ENCODE results near the gene GPAM.

Gene GPAM

GRCh38 chr10:112195224-112195623, 11.7 kb upstream of the GPAM start:
- Histone ChIP-seq H3K27me3 (ENCODE audit: control insufficient read depth, insufficient read depth, low read length) (no peaks in the 10 kb centered on the region), H3K9ac (ENCODE audit: low read length) (no peak overlapping the region), H3K4me3 (ENCODE audit: low read length) (no peak overlapping the region), H3K9me3 (ENCODE audit: control insufficient read depth, low read length) (no peaks in the 10 kb centered on the region), H3K36me3 (ENCODE audit: control insufficient read depth, insufficient read depth, low read length) (no peaks in the 10 kb centered on the region), H3K4me1 (ENCODE audit: control insufficient read depth, insufficient read depth, low read length) (no peaks in the 10 kb centered on the region)

GRCh38 chr10:112191791-112192190, 8.2 kb upstream of the GPAM start:
- Histone ChIP-seq H3K4me3 (ENCODE audit: low read length) (no peak overlapping the region), H3K36me3 (ENCODE audit: control insufficient read depth, insufficient read depth, low read length) (no peaks in the 10 kb centered on the region), H3K9me3 (ENCODE audit: control insufficient read depth, low read length) (no peaks in the 10 kb centered on the region), H3K27me3 (ENCODE audit: control insufficient read depth, insufficient read depth, low read length) (no peaks in the 10 kb centered on the region), H3K4me1 (ENCODE audit: control insufficient read depth, insufficient read depth, low read length) (no peaks in the 10 kb centered on the region), H3K9ac (ENCODE audit: low read length) (no peak overlapping the region)

- no peaks in the 10 kb centered on the region for H3K27me3 ChIP-seq (ENCODE audit: control insufficient read depth, insufficient read depth, low read length)
- no peaks in the 10 kb centered on the region for H3K9me3 ChIP-seq (ENCODE audit: control insufficient read depth, low read length)
- no peak overlapping the region for H3K4me3 ChIP-seq (ENCODE audit: low read length)
- no peaks in the 10 kb centered on the region for H3K4me1 ChIP-seq (ENCODE audit: control insufficient read depth, insufficient read depth, low read length)
- H3K9ac ChIP-seq (ENCODE audit: low read length) = no peak overlapping the region
- H3K36me3 ChIP-seq (ENCODE audit: control insufficient read depth, insufficient read depth, low read length) = no peaks in the 10 kb centered on the region
These were observed 7.6 kb upstream of the GPAM start for GRCh38 chr10:112191041-112191590.

GRCh38 chr10:112189465-112189864, 5.9 kb upstream of the GPAM start:
- Histone ChIP-seq H3K4me3 (ENCODE audit: low read length) (no peak overlapping the region), H3K27me3 (ENCODE audit: control insufficient read depth, insufficient read depth, low read length) (no peaks in the 10 kb centered on the region), H3K36me3 (ENCODE audit: control insufficient read depth, insufficient read depth, low read length) (no peaks in the 10 kb centered on the region), H3K9me3 (ENCODE audit: control insufficient read depth, low read length) (no peaks in the 10 kb centered on the region), H3K4me1 (ENCODE audit: control insufficient read depth, insufficient read depth, low read length) (no peaks in the 10 kb centered on the region), H3K9ac (ENCODE audit: low read length) (no peak overlapping the region)

- H3K4me1 ChIP-seq (ENCODE audit: control insufficient read depth, insufficient read depth, low read length) = no peaks in the 10 kb centered on the region
- no peak overlapping the region for H3K9ac ChIP-seq (ENCODE audit: low read length)
- no peaks in the 10 kb centered on the region for H3K9me3 ChIP-seq (ENCODE audit: control insufficient read depth, low read length)
- no peaks in the 10 kb centered on the region for H3K27me3 ChIP-seq (ENCODE audit: control insufficient read depth, insufficient read depth, low read length)
- H3K4me3 ChIP-seq (ENCODE audit: low read length) = no peak overlapping the region
- H3K36me3 ChIP-seq (ENCODE audit: control insufficient read depth, insufficient read depth, low read length) = no peaks in the 10 kb centered on the region
These were observed 4.0 kb upstream of the GPAM start for GRCh38 chr10:112187527-112187926.

- Histone ChIP-seq H3K4me3 (ENCODE audit: low read length) (no peak overlapping the region), H3K36me3 (ENCODE audit: control insufficient read depth, insufficient read depth, low read length) (no peaks in the 10 kb centered on the region), H3K4me1 (ENCODE audit: control insufficient read depth, insufficient read depth, low read length) (no peaks in the 10 kb centered on the region), H3K27me3 (ENCODE audit: control insufficient read depth, insufficient read depth, low read length) (no peaks in the 10 kb centered on the region), H3K9me3 (ENCODE audit: control insufficient read depth, low read length) (no peaks in the 10 kb centered on the region), H3K9ac (ENCODE audit: low read length) (no peak overlapping the region)
These were observed 2.4 kb upstream of the GPAM start for GRCh38 chr10:112185959-112186358.

- peak overlapping the region; percentile 78 for H3K9ac ChIP-seq (ENCODE audit: low read length)
- H3K9me3 ChIP-seq (ENCODE audit: control insufficient read depth, low read length) = no peaks in the 10 kb centered on the region
- no peaks in the 10 kb centered on the region for H3K27me3 ChIP-seq (ENCODE audit: control insufficient read depth, insufficient read depth, low read length)
- H3K4me1 ChIP-seq (ENCODE audit: control insufficient read depth, insufficient read depth, low read length) = no peaks in the 10 kb centered on the region
- H3K4me3 ChIP-seq (ENCODE audit: low read length) = peak overlapping the region; percentile 77
- no peaks in the 10 kb centered on the region for H3K36me3 ChIP-seq (ENCODE audit: control insufficient read depth, insufficient read depth, low read length)
These were observed 814 bp upstream of the GPAM start for GRCh38 chr10:112184379-112184778.

GRCh38 chr10:112184052-112184371, 447 bp upstream of the GPAM start:
- Histone ChIP-seq H3K9ac (ENCODE audit: low read length) (peak overlapping the region; percentile 78), H3K4me1 (ENCODE audit: control insufficient read depth, insufficient read depth, low read length) (no peaks in the 10 kb centered on the region), H3K9me3 (ENCODE audit: control insufficient read depth, low read length) (no peaks in the 10 kb centered on the region), H3K36me3 (ENCODE audit: control insufficient read depth, insufficient read depth, low read length) (no peaks in the 10 kb centered on the region), H3K4me3 (ENCODE audit: low read length) (peak overlapping the region; percentile 77), H3K27me3 (ENCODE audit: control insufficient read depth, insufficient read depth, low read length) (no peaks in the 10 kb centered on the region)

- no peaks in the 10 kb centered on the region for H3K27me3 ChIP-seq (ENCODE audit: control insufficient read depth, insufficient read depth, low read length)
- no peaks in the 10 kb centered on the region for H3K36me3 ChIP-seq (ENCODE audit: control insufficient read depth, insufficient read depth, low read length)
- H3K9me3 ChIP-seq (ENCODE audit: control insufficient read depth, low read length) = no peaks in the 10 kb centered on the region
- H3K4me1 ChIP-seq (ENCODE audit: control insufficient read depth, insufficient read depth, low read length) = no peaks in the 10 kb centered on the region
- H3K9ac ChIP-seq (ENCODE audit: low read length) = peak overlapping the region; percentile 78
- peak overlapping the region; percentile 77 for H3K4me3 ChIP-seq (ENCODE audit: low read length)
These were observed 709 bp downstream of the GPAM start for GRCh38 chr10:112182784-112183328.

- Histone ChIP-seq H3K9ac (ENCODE audit: low read length) (no peak overlapping the region), H3K36me3 (ENCODE audit: control insufficient read depth, insufficient read depth, low read length) (no peaks in the 10 kb centered on the region), H3K27me3 (ENCODE audit: control insufficient read depth, insufficient read depth, low read length) (no peaks in the 10 kb centered on the region), H3K9me3 (ENCODE audit: control insufficient read depth, low read length) (no peaks in the 10 kb centered on the region), H3K4me3 (ENCODE audit: low read length) (no peak overlapping the region), H3K4me1 (ENCODE audit: control insufficient read depth, insufficient read depth, low read length) (no peaks in the 10 kb centered on the region)
These were observed 6.3 kb downstream of the GPAM start for GRCh38 chr10:112177247-112177646.

- no peaks in the 10 kb centered on the region for H3K27me3 ChIP-seq (ENCODE audit: control insufficient read depth, insufficient read depth, low read length)
- no peak overlapping the region for H3K9ac ChIP-seq (ENCODE audit: low read length)
- H3K4me1 ChIP-seq (ENCODE audit: control insufficient read depth, insufficient read depth, low read length) = no peaks in the 10 kb centered on the region
- H3K36me3 ChIP-seq (ENCODE audit: control insufficient read depth, insufficient read depth, low read length) = no peaks in the 10 kb centered on the region
- no peaks in the 10 kb centered on the region for H3K9me3 ChIP-seq (ENCODE audit: control insufficient read depth, low read length)
- no peak overlapping the region for H3K4me3 ChIP-seq (ENCODE audit: low read length)
These were observed 7.0 kb downstream of the GPAM start for GRCh38 chr10:112176543-112176942.

GRCh38 chr10:112175409-112175808, 8.2 kb downstream of the GPAM start:
- Histone ChIP-seq H3K9me3 (ENCODE audit: control insufficient read depth, low read length) (no peaks in the 10 kb centered on the region), H3K27me3 (ENCODE audit: control insufficient read depth, insufficient read depth, low read length) (no peaks in the 10 kb centered on the region), H3K9ac (ENCODE audit: low read length) (no peak overlapping the region), H3K36me3 (ENCODE audit: control insufficient read depth, insufficient read depth, low read length) (no peaks in the 10 kb centered on the region), H3K4me1 (ENCODE audit: control insufficient read depth, insufficient read depth, low read length) (no peaks in the 10 kb centered on the region), H3K4me3 (ENCODE audit: low read length) (no peak overlapping the region)

- Histone ChIP-seq H3K4me3 (ENCODE audit: low read length) (no peak overlapping the region), H3K9ac (ENCODE audit: low read length) (no peak overlapping the region), H3K36me3 (ENCODE audit: control insufficient read depth, insufficient read depth, low read length) (no peaks in the 10 kb centered on the region), H3K4me1 (ENCODE audit: control insufficient read depth, insufficient read depth, low read length) (no peaks in the 10 kb centered on the region), H3K27me3 (ENCODE audit: control insufficient read depth, insufficient read depth, low read length) (no peaks in the 10 kb centered on the region), H3K9me3 (ENCODE audit: control insufficient read depth, low read length) (no peaks in the 10 kb centered on the region)
These were observed 10.4 kb downstream of the GPAM start for GRCh38 chr10:112173206-112173605.
